ENCODE results near the gene FBRS.

GRCh38 chr16:30666681-30667080, 8.4 kb downstream of the FBRS start:
- TF ChIP-seq CTCF (IDR thresholded peaks at IDR 0.05), result no peak
- no peak for TF ChIP-seq POLR2A (IDR thresholded peaks at IDR 0.05)
- TF ChIP-seq POLR2AphosphoS5 (IDR thresholded peaks at IDR 0.05), result no peak
- TF ChIP-seq EP300 (IDR thresholded peaks at IDR 0.05), result no peak

All from gastroesophageal sphincter (tissue), 3 donors.